IMR-90 (cell line): ENCODE results near the gene TIMM44. TPM values are rescaled to one million over a fixed set of nuclear protein-coding genes. Genes with fewer than 3 reads are reported as not detected.

ENCODE experiments used
- ATAC-seq: fragments of 200-7000 bp; cut with Tn5 transposase; 2 replicates; pipeline ENCODE4 v1.9.1; 2020; ENCODE audit warnings: low read depth, mild to moderate bottlenecking, moderate library complexity
- BruUV-seq: library from RNA; stranded (reverse); fragments of 400-500 nt; replicated peaks from 2 replicates; lab custom pipeline; 2021; lab: Mats Ljungman, UMichigan
- CTCF ChIA-PET: fragments of 300-600 bp; formaldehyde crosslinking; extraction: SDS; loops from one replicate; lab custom pipeline; 2021; ENCODE audit warnings: antibody characterized with exemption; lab: Yijun Ruan, JAX
- POLR2A ChIA-PET: fragments of 300-600 bp; sonication (Branson Sonifier 250); formaldehyde crosslinking; loops from one replicate; lab custom pipeline; 2022; ENCODE audit warnings: antibody characterized with exemption; ENCODE audit not compliant: unreplicated experiment; lab: Charles Lee
- DNase-seq: peaks from one replicate; pipeline ENCODE4 v3.0.0; 2013
- H2AFZ ChIP-seq: replicated peaks from 2 replicates; pipeline ENCODE3; 2013; ENCODE audit warnings: low read length, mild to moderate bottlenecking; ENCODE audit not compliant: poor library complexity
- H2AK5ac ChIP-seq: 2 replicates; pipeline ENCODE4 v1.6.1; 2013; ENCODE audit warnings: low read depth, low read length, inconsistent platforms
- H2AK9ac ChIP-seq: replicated peaks from 2 replicates; pipeline ENCODE3; 2013; ENCODE audit warnings: mild to moderate bottlenecking, low read depth, low read length, moderate library complexity; ENCODE audit not compliant: poor library complexity
- H2BK120ac ChIP-seq: 2 replicates; pipeline ENCODE4 v1.6.1; 2013; ENCODE audit warnings: low read depth, low read length, inconsistent platforms
- H2BK15ac ChIP-seq: 3 replicates; pipeline ENCODE4 v1.6.1; 2013; ENCODE audit warnings: low read depth, low read length, inconsistent platforms
- H2BK20ac ChIP-seq: 2 replicates; pipeline ENCODE4 v1.6.1; 2013; ENCODE audit warnings: low read depth, mild to moderate bottlenecking, inconsistent platforms, low read length, moderate library complexity
- H2BK5ac ChIP-seq: 2 replicates; pipeline ENCODE4 v1.6.1; 2013; ENCODE audit warnings: mild to moderate bottlenecking, low read depth, low read length, inconsistent platforms; ENCODE audit not compliant: poor library complexity, severe bottlenecking
- H3K14ac ChIP-seq: replicated peaks from 2 replicates; pipeline ENCODE4 v1.6.1; 2013; ENCODE audit warnings: low read depth, low read length, inconsistent platforms
- H3K18ac ChIP-seq: 2 replicates; pipeline ENCODE4 v1.6.1; 2013; ENCODE audit warnings: low read depth, low read length, control low read depth
- H3K23ac ChIP-seq: 2 replicates; pipeline ENCODE4 v1.6.1; 2013; ENCODE audit warnings: low read depth, low read length, inconsistent platforms
- H3K27ac ChIP-seq: 2 replicates; pipeline ENCODE4 v1.5.1; 2013; ENCODE audit warnings: mild to moderate bottlenecking, control low read depth, low read length; ENCODE audit not compliant: insufficient read depth
- H3K27me3 ChIP-seq: 2 replicates; pipeline ENCODE4 v1.6.1; 2013; ENCODE audit warnings: low read length; ENCODE audit not compliant: control insufficient read depth, insufficient read depth
- H3K36me3 ChIP-seq: 2 replicates; pipeline ENCODE4 v1.6.1; 2013; ENCODE audit warnings: low read length, mixed read lengths; ENCODE audit not compliant: control insufficient read depth, insufficient read depth
- H3K4ac ChIP-seq: 2 replicates; pipeline ENCODE4 v1.6.1; 2013; ENCODE audit warnings: low read depth, low read length, inconsistent platforms
- H3K4me1 ChIP-seq: 2 replicates; pipeline ENCODE4 v1.6.1; 2013; ENCODE audit warnings: low read length, mixed read lengths; ENCODE audit not compliant: control insufficient read depth, insufficient read depth
- H3K4me2 ChIP-seq: 2 replicates; pipeline ENCODE4 v1.6.1; 2013; ENCODE audit warnings: low read depth, mild to moderate bottlenecking, control low read depth, low read length, moderate library complexity
- H3K4me3 ChIP-seq: 2 replicates; pipeline ENCODE4 v1.5.1; 2013; ENCODE audit warnings: low read depth, mild to moderate bottlenecking, control low read depth, low read length, moderate library complexity; ENCODE audit not compliant: insufficient read depth
- H3K56ac ChIP-seq: 2 replicates; pipeline ENCODE4 v1.6.1; 2013; ENCODE audit warnings: low read length, inconsistent platforms; ENCODE audit not compliant: insufficient read depth; ENCODE audit errors: extremely low read depth
- H3K79me1 ChIP-seq, 2 experiments: 2 replicates each; pipeline ENCODE4 v1.6.1; 2013; ENCODE audit warnings: low read length in 2 of 2, inconsistent platforms in 1 of 2, low read depth in 1 of 2
- H3K9ac ChIP-seq: 2 replicates; pipeline ENCODE4 v1.6.1; 2013; ENCODE audit warnings: low read depth, low read length, control low read depth
- H3K9me1 ChIP-seq: 2 replicates; pipeline ENCODE4 v1.6.1; 2013; ENCODE audit warnings: low read length, inconsistent platforms; ENCODE audit not compliant: insufficient read depth
- H3K9me3 ChIP-seq: 2 replicates; pipeline ENCODE4 v1.6.1; 2013; ENCODE audit warnings: low read length; ENCODE audit not compliant: control insufficient read depth, insufficient read depth
- H4K20me1 ChIP-seq: 2 replicates; pipeline ENCODE4 v1.6.1; 2013; ENCODE audit warnings: low read length, inconsistent platforms; ENCODE audit not compliant: insufficient read depth
- H4K5ac ChIP-seq: 2 replicates; pipeline ENCODE4 v1.6.1; 2013; ENCODE audit warnings: mild to moderate bottlenecking, low read depth, low read length, control low read depth
- H4K8ac ChIP-seq, 2 experiments: 2 replicates each; pipeline ENCODE4 v1.6.1; 2013; ENCODE audit warnings: low read depth in 2 of 2, low read length in 2 of 2, control low read depth in 1 of 2, inconsistent platforms in 1 of 2
- H4K91ac ChIP-seq: 2 replicates; pipeline ENCODE4 v1.6.1; 2013; ENCODE audit warnings: low read depth, low read length, inconsistent platforms; ENCODE audit not compliant: insufficient read depth
- BHLHE40 ChIP-seq: fragments of 150-350 bp; IDR thresholded peaks from 2 replicates; pipeline ENCODE4 v1.6.1; 2016; ENCODE audit warnings: mild to moderate bottlenecking, low read depth, low read length
- CEBPB ChIP-seq: IDR thresholded peaks from 2 replicates; pipeline ENCODE4 v1.6.1; 2012; ENCODE audit warnings: low read depth, low read length, improper control_type of control experiment
- CHD1 ChIP-seq: IDR thresholded peaks from 2 replicates; pipeline ENCODE4 v1.6.1; 2012; ENCODE audit warnings: low read depth, low read length, improper control_type of control experiment
- MAFK ChIP-seq: IDR thresholded peaks from 2 replicates; pipeline ENCODE4 v1.6.1; 2012; ENCODE audit warnings: low read depth, low read length, improper control_type of control experiment
- RAD21 ChIP-seq: IDR thresholded peaks from 2 replicates; pipeline ENCODE4 v1.6.1; 2012; ENCODE audit warnings: low read length, improper control_type of control experiment
- RCOR1 ChIP-seq: IDR thresholded peaks from 2 replicates; pipeline ENCODE4 v1.6.1; 2012; ENCODE audit warnings: mild to moderate bottlenecking, low read length, improper control_type of control experiment; ENCODE audit not compliant: insufficient replicate concordance
- SMC3 ChIP-seq: fragments of 150-350 bp; IDR thresholded peaks from 2 replicates; pipeline ENCODE4 v1.6.1; 2016; ENCODE audit warnings: low read depth, mild to moderate bottlenecking, antibody characterized with exemption, low read length, moderate library complexity
- WGBS, 2 experiments: methylation state at CpG; one replicate each; pipeline versions ENCODE4 v1.1.5 to v1.1.7; 2013; ENCODE audit warnings: missing lambda C conversion rate in 2 of 2; ENCODE audit not compliant: insufficient read length in 1 of 2; ENCODE audit errors: extremely low coverage in 2 of 2; 5-methylcytosine and 5-hydroxymethylcytosine counted together
- dilution Hi-C: fragments of 300-500 bp; cut with HindIII; formaldehyde crosslinking; loops from one replicate; pipeline ENCODE4 v1.14.3; 2018; ENCODE audit warnings: low sequenced_read_pairs; ENCODE audit not compliant: unreplicated experiment
- in situ Hi-C: fragments of 300-500 bp; cut with MboI; formaldehyde crosslinking; loops from 3 replicates; pipeline ENCODE4 v1.14.3; 2019; ENCODE audit warnings: low sequenced_read_pairs, inconsistent platforms, mixed read lengths
- intact Hi-C: fragments of 100-400 bp; cut with micrococcal nuclease; formaldehyde crosslinking; loops from 2 replicates; pipeline ENCODE4 v1.10.0; 2022
- polyA plus RNA-seq, 3 experiments: library from polyadenylated mRNA; depleted of rRNA; stranded (reverse); fragments of >200 nt; gene quantifications; 2 replicates each; pipeline ENCODE4 v1.2.3, GENCODE V29; 2012; ENCODE audit warnings: low replicate concordance in 1 of 3
- total RNA-seq: library from RNA; depleted of rRNA; stranded (reverse); fragments of >200 nt; gene quantifications from 2 replicates; pipeline ENCODE4 v1.2.3, GENCODE V29; 2012
- TF ChIP-seq, protein P1 (sequence below): fragments of 150-350 bp; IDR thresholded peaks from 2 replicates; pipeline ENCODE4 v1.6.1; 2016; ENCODE audit warnings: low read depth, mild to moderate bottlenecking, low read length, moderate library complexity, borderline replicate concordance
- TF ChIP-seq, protein P2 (sequence below): conservative IDR thresholded peaks from 2 replicates; pipeline ENCODE4 v1.5.1; 2012; ENCODE audit warnings: mild to moderate bottlenecking, low read depth, low read length, improper control_type of control experiment
- TF ChIP-seq, protein P3 (sequence below): fragments of 150-350 bp; IDR thresholded peaks from 2 replicates; pipeline ENCODE4 v1.6.1; 2017; ENCODE audit warnings: mild to moderate bottlenecking, antibody characterized with exemption, low read length, low read depth

Gene TIMM44
- total and polyA plus RNA-seq, 2 of the 4 experiments (the other 2 are of a cell fraction), result 37.6 to 52.3 TPM

DNA sequence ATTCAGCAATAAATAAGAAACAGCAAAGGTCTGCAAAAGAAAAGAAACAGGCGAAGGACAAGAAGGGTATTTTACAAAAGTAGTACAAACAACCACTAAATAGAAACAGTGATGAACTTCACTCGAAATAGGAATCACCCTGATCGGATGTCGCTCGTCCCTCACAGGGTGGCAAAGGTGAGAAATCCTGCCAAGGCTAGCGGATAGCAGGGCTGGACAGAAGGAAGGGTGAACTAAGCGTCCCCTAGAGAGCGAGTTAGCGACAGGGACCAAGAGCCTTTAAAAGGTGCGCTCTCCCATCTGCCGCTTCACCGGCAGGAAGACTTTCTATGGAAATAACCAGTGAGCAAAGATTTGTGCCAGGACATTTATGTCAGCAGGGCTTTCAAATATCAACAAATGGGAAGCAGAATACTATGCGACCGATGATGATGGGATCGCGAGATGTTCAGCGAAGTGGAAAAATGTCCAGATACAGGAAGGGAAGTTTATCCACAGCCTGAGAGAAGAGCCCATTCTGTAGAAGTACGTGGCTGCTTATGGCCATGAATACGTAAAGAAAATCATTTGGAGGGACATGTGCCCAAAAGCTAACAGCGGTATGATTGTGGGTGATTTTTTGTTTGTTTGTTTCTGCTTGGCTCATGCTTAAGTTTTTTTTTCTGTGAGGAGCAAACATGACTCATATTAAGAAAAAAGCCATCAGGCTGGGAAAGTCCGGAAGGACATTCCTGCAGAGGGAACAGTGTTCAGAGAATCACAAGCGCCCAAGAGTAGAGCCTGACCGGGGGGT, 43.1 kb upstream of the TIMM44 start (continued):
- TF ChIP-seq, protein P1, sequence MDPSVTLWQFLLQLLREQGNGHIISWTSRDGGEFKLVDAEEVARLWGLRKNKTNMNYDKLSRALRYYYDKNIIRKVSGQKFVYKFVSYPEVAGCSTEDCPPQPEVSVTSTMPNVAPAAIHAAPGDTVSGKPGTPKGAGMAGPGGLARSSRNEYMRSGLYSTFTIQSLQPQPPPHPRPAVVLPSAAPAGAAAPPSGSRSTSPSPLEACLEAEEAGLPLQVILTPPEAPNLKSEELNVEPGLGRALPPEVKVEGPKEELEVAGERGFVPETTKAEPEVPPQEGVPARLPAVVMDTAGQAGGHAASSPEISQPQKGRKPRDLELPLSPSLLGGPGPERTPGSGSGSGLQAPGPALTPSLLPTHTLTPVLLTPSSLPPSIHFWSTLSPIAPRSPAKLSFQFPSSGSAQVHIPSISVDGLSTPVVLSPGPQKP, result no peak
- TF ChIP-seq BHLHE40, result peak; percentile 83

DNA sequence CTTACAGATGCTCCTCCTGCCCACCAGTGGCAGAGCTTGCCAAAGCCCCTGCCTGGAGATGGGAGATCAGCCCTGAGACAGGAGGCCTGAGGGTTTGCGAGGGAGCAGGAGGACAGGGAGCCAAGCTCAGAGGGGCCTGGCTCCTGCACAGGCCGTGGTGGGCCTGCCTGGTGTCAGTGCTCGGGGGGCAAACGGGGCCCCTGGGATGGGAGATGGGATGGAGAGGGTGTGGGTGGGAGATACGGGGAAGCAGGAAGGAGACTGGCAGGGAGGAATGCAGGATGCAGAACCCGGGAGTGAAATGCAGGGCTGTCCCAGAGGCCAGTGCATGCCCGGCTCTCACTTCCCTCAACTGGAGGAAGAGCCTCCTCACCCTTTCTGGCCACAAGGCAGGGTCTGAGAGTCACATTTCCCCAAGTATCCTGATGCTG, 42.0 kb upstream of the TIMM44 start:
- Histone ChIP-seq H2BK20ac (no peak overlapping the region), H3K9me3 (no peaks in the 10 kb centered on the region), H4K5ac (no peak overlapping the region), H2BK5ac (no peak overlapping the region), H2BK120ac (no peak overlapping the region), H3K56ac (no peak overlapping the region), H2AK9ac (no peak overlapping the region), H3K4me1 (peaks cover 18% of the 10 kb centered on the region), H3K14ac (no peak overlapping the region), H3K23ac (no peak overlapping the region), H3K36me3 (peaks cover 65% of the 10 kb centered on the region), H3K4me2 (no peak overlapping the region), H2AFZ (no peak overlapping the region), H2BK15ac (no peak overlapping the region), H4K91ac (no peak overlapping the region), H3K27ac (no peak overlapping the region), H2AK5ac (no peak overlapping the region), H3K79me1 (peaks cover 44 to 85% of the 10 kb centered on the region in 2 experiments), H3K18ac (no peak overlapping the region), H3K27me3 (no peaks in the 10 kb centered on the region), H3K9me1 (peaks cover 34% of the 10 kb centered on the region), H3K4me3 (no peak overlapping the region), H3K9ac (no peak overlapping the region), H3K4ac (no peak overlapping the region), H4K8ac (no peak overlapping the region), H4K20me1 (peaks cover 92% of the 10 kb centered on the region)
- intact Hi-C loops (no loop called here), in situ Hi-C loops (no loop called here), dilution Hi-C loops (no loop called here)
- ChIA-PET POLR2A (no interaction called here), CTCF (interaction anchor here (1.4 kb wide), 1 partner anchor 15 kb away, joined by 4 read pairs; no protein-coding TSS in a partner anchor)
- no peak for ATAC-seq
- DNase-seq, result no peak
- 100% methylated on average over 2 of the region's 7 CpGs; no CpG with 5 or more reads in 1 of the 2 experiments for WGBS, 2 experiments
- no TSS peak for BruUV-seq
- TF ChIP-seq, protein P2, sequence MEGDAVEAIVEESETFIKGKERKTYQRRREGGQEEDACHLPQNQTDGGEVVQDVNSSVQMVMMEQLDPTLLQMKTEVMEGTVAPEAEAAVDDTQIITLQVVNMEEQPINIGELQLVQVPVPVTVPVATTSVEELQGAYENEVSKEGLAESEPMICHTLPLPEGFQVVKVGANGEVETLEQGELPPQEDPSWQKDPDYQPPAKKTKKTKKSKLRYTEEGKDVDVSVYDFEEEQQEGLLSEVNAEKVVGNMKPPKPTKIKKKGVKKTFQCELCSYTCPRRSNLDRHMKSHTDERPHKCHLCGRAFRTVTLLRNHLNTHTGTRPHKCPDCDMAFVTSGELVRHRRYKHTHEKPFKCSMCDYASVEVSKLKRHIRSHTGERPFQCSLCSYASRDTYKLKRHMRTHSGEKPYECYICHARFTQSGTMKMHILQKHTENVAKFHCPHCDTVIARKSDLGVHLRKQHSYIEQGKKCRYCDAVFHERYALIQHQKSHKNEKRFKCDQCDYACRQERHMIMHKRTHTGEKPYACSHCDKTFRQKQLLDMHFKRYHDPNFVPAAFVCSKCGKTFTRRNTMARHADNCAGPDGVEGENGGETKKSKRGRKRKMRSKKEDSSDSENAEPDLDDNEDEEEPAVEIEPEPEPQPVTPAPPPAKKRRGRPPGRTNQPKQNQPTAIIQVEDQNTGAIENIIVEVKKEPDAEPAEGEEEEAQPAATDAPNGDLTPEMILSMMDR, result no peak
- no peak for TF ChIP-seq CHD1
- TF ChIP-seq, protein P3, sequence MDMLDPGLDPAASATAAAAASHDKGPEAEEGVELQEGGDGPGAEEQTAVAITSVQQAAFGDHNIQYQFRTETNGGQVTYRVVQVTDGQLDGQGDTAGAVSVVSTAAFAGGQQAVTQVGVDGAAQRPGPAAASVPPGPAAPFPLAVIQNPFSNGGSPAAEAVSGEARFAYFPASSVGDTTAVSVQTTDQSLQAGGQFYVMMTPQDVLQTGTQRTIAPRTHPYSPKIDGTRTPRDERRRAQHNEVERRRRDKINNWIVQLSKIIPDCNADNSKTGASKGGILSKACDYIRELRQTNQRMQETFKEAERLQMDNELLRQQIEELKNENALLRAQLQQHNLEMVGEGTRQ, result no peak
- no peak for TF ChIP-seq CEBPB
- no peak for TF ChIP-seq MAFK
- TF ChIP-seq BHLHE40, result no peak
- TF ChIP-seq SMC3, result no peak
- TF ChIP-seq RAD21, result no peak
- TF ChIP-seq RCOR1, result no peak
- TF ChIP-seq, protein P1, result no peak
